H1 (cell line): ENCODE data around the gene ACRBP. TPM values are rescaled to one million over a fixed set of nuclear protein-coding genes. Genes with fewer than 3 reads are reported as not detected.

Experiments used
- CBX8 ChIP-seq: fragments of 300-800, 300-1000 bp; sonication (generic); IDR thresholded peaks from 2 replicates; pipeline ENCODE4 v1.7.1; 2016; ENCODE audit warnings: low read depth, low read length, borderline replicate concordance
- CHD7 ChIP-seq: fragments of 300-600 bp; sonication (generic); IDR thresholded peaks from 2 replicates; pipeline ENCODE4 v1.7.1; 2012; ENCODE audit warnings: low read length, moderate library complexity, mild to moderate bottlenecking, inconsistent platforms; ENCODE audit not compliant: insufficient replicate concordance
- CTBP2 ChIP-seq: IDR thresholded peaks from 2 replicates; pipeline ENCODE4 v1.7.0; 2011; ENCODE audit warnings: borderline replicate concordance, mild to moderate bottlenecking, moderate library complexity, mixed read lengths, low read length; ENCODE audit not compliant: insufficient read depth, insufficient read length
- EP300 ChIP-seq, 2 experiments: IDR thresholded peaks; 1 replicate in 1 of 2; 2 replicates in 1 of 2; pipeline ENCODE4 v1.6.1; 2011 to 2012; ENCODE audit warnings: low read depth in 2 of 2, low read length in 2 of 2, mild to moderate bottlenecking in 2 of 2, borderline replicate concordance in 1 of 2, inconsistent platforms in 1 of 2, moderate library complexity in 1 of 2
- POU5F1 ChIP-seq: IDR thresholded peaks from 2 replicates; pipeline ENCODE4 v1.6.1; 2011; ENCODE audit warnings: low read depth, mild to moderate bottlenecking, low read length, moderate library complexity
- RAD21 ChIP-seq, 2 experiments: IDR thresholded peaks in 1 of 2; conservative IDR thresholded peaks in 1 of 2; 2 replicates each; pipeline ENCODE4 v1.6.1; 2011; ENCODE audit warnings: low read depth in 2 of 2, low read length in 2 of 2, improper control_type of control experiment in 1 of 2, inconsistent platforms in 1 of 2, mild to moderate bottlenecking in 1 of 2, moderate library complexity in 1 of 2
- RBBP5 ChIP-seq: IDR thresholded peaks from 2 replicates; pipeline ENCODE4 v1.7.1; 2012; ENCODE audit warnings: low read depth, mild to moderate bottlenecking, inconsistent platforms, low read length, moderate library complexity, borderline replicate concordance
- SP1 ChIP-seq: IDR thresholded peaks from 2 replicates; pipeline ENCODE4 v1.6.1; 2011; ENCODE audit warnings: low read depth, low read length
- TCF12 ChIP-seq: IDR thresholded peaks from 2 replicates; pipeline ENCODE4 v1.6.1; 2011; ENCODE audit warnings: low read depth, mild to moderate bottlenecking, low read length
- polyA plus RNA-seq, 7 experiments: library from polyadenylated mRNA; depleted of rRNA in 3 of 7; stranded (reverse) in 5 of 7; unstranded in 2 of 7; fragments of >200 nt in 5 of 7; fragments of 200-250 nt in 2 of 7; gene quantifications; 1 replicate in 5 of 7; 2 replicates in 1 of 7; 4 replicates in 1 of 7; pipeline versions ENCODE4 v1.2.1 to v1.2.3, GENCODE V29; 2011 to 2013; ENCODE audit warnings: missing spikeins in 2 of 7, mixed read lengths in 2 of 7
- total RNA-seq: library from RNA; stranded (reverse); fragmentation: NEBNext Ultra II Directional; extraction: Animal tissue kit (Norgen Biotek cat#: 25700); gene quantifications from 2 replicates; pipeline ENCODE4 v1.2.1, GENCODE V29; 2021

The ACRBP gene
- total and polyA plus RNA-seq, 2 of the 8 experiments (the other 6 are each of a cell fraction or from before 2014, with no cell fraction given), result 0.80 to 5.2 TPM

GRCh38 chr12:6613776-6614512 is 33.3 kb downstream of the ACRBP start (continued):
- TF ChIP-seq CHD7 (no peak), RAD21 (IDR thresholded peaks at IDR 0.05 in 1 of 2, conservative IDR thresholded peaks at IDR 0.05 in 1 of 2; ENCODE audit: low read depth in 2 of 2, low read length in 2 of 2) (peak in 1 of 2 experiments; percentile 10; a peak in 1 of 4 replicates), EP300 (IDR thresholded peaks at IDR 0.05; ENCODE audit: borderline replicate concordance in 1 of 2, low read depth in 2 of 2, low read length in 2 of 2) (no peak), SP1 (no peak), TCF12 (no peak), RBBP5 (no peak), CTBP2 (peak; percentile 97), CBX8 (no peak), POU5F1 (no peak)
